Fibroblast of skin of scalp (primary cell): ENCODE data around the gene SH3GLB2.
"Not testable (repeated sequence)": the region's sequence is repeated elsewhere in the genome, so short reads cannot be mapped to it uniquely, and the experiment has no call there.

Experiments used
- DNase-seq: peaks from one replicate; pipeline ENCODE4 v3.0.0-alpha.2; 2013

SH3GLB2 gene

GRCh38 chr9:129053020-129053419 is 24.9 kb upstream of the SH3GLB2 start:
- no peak for DNase-seq

DNA sequence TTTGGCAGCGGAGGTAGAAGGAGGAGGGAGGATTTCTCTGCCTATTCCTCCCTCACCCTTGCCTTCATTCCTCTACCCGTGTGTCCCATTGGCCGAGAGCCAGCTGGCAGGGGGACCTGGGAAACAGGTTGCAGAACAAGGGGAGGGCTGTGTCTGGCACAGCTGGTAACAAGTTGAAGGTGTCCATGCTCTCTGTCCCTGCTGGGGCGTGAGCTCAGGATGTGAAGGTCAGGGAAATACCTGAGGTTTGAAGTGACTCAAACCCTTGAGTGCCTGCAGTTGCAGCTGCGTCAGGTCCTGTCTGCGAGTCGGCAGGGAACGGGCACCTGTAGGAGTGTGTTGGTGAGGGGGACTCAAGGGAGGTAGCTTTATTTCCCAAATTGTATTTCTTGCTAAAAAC is 24.5 kb upstream of the SH3GLB2 start:
- DNase-seq, result no peak

- DNase-seq, result no peak
These were observed 13.9 kb upstream of the SH3GLB2 start for GRCh38 chr9:129042016-129042415.

DNA sequence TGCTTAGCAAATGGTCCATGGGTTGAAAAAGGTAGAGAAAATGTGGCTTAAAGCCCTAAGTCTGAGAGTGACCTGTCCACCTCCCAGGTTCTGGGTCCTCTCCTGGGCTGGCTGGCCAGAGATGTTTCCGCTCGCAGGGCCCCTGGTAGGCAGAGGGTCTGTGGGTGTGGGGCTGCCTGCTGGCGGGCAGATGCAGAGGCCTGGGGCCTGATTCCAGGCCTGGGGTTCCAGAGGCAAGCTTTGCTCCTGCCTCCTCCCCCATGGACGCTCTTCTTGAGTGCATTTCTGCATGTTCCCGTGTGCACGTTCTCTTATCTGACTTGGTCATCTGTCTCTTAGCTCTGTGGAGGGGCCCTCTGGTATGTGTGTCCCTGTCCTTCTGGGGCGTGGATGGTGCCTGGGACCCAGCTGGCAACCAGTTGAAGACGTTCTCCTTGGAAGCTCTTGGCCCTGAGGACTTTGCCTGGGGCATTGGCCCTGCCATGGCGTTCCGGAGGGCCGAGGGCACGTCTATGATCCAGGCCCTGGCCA is 12.0 kb upstream of the SH3GLB2 start:
- no peak for DNase-seq

DNA sequence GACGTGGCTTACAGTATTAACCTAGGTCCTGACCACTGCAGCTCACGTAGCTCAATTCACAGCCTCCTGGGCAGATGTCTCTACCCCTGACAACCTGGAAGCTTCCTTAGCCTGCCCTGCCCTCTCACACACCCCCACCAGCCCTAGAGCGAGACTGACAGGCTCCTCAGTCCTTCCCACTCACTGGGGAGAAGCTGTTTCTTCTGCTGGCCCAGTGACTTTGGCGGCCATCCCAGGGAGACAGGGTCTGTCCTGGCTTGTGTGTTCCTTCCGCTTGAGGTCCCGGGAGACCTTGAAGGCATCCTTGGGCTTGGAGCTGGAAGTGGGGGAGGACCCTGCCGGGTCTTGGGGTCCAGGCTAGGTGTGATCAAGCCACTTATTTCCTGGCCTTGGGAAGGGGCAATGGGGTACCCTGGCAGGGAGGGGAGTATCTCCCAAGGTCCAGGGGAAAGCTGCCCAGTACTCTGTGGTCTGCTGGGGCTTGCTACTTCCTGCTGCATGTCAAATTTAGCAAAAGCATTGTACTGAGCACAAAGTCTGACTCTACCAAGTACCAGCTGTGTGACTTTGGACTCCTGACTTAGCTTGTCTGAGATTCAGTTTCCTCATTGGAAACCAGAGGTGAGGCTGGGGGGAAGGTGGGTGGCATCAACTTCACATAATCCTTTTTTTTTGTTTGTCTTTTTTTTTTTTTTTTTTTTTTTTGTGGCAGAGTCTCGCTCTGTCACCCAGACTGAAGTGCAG is 10.2 kb upstream of the SH3GLB2 start:
- no peak for DNase-seq

DNA sequence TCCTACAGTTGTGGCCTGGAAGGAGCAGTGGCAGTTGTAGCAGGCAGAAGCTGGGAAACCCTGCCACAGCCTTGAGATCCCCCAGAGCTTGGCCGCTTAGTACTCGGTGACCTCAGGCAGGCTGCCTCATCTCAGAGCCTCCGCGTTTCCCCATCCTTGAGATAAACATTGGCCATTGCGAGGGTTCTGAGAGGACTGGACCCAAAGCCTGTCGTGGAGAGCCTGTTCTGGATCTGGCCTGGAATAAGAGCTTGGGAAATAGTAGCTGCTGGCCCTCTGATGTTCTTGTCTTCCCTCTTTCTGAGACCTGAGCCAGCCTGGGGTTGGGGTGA is 9.6 kb upstream of the SH3GLB2 start:
- DNase-seq, result no peak

- no peak for DNase-seq
These were observed 9.0 kb upstream of the SH3GLB2 start for GRCh38 chr9:129036923-129037766.

- DNase-seq, result peak; percentile 99
These were observed 8.3 kb upstream of the SH3GLB2 start, which contains the start of gene MIGA2 for GRCh38 chr9:129036241-129036922. TSS of gene MIGA2 (plus strand) at chr9:129036626. CDS start at chr9:129040595, 3,969 bp downstream.

GRCh38 chr9:129035838-129036237 is 7.7 kb upstream of the SH3GLB2 start:
- DNase-seq, result not testable (repeated sequence)

GRCh38 chr9:129033216-129033615 is 5.1 kb upstream of the SH3GLB2 start:
- no peak for DNase-seq

GRCh38 chr9:129032541-129033159 is 4.5 kb upstream of the SH3GLB2 start:
- no peak for DNase-seq

DNA sequence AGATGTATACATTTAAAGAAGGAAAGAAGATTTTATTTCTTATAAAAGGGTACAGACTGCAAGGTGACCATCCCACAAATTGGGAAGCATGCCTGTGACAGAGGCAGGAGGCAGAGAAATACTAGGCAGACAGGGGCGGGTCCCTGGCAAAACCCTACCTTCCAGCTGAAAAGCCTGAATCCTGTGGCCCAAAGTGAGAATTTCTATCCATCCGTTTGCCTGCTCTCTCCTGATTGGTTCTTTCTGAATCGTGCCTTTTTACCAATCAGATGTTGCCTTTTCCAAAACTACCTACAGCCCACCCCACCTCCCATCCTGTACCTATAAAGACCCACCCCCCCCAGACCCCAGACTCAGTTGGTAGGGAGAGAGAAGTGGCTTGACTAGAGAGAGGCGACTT is 3.4 kb upstream of the SH3GLB2 start:
- DNase-seq, result no peak

DNA sequence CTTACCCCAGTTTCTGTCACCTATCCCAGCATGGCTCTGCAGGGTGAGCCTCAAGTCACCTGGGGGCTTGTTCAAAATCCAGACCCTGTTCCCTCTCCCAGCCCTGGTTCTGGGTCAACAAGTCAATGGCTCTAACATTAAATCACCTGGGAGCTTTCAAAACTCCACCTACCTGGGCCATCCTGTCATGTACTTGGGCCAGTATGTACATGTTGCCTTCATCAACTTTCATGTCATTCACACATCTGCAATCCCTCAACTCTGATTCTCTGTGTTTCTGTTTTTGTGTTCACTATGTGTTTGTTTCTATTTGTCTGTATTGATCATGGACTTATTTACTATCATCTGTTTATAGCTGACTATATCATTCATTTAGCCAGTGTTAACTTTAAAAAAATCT is 2.1 kb upstream of the SH3GLB2 start:
- DNase-seq, result no peak

DNA sequence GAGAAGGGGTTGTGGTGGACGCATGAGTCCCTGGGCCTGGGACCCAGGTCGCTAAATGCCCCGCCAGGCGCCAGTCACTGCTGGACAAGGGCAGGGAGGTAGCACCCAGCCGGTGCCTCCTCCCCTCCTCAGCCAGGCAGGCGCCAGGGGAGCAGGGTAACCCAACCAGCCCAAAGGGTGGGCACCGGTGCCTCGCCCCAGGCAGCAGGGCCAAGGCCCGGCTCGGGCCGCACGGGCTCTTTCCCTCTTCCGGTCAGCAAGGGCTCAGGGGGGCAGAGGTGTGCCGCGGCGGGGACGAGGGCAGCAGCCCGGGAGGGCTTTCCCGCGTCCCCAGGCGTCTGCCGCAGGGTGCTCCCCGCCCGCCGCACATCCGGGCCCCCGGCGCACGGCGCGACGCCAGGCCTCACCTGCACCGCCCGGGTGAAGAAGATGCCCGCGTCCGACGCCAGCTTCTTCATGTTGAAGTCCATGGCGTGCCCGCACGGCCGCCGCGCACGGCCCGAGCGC is 393 bp downstream of the SH3GLB2 start:
- no peak for DNase-seq

DNA sequence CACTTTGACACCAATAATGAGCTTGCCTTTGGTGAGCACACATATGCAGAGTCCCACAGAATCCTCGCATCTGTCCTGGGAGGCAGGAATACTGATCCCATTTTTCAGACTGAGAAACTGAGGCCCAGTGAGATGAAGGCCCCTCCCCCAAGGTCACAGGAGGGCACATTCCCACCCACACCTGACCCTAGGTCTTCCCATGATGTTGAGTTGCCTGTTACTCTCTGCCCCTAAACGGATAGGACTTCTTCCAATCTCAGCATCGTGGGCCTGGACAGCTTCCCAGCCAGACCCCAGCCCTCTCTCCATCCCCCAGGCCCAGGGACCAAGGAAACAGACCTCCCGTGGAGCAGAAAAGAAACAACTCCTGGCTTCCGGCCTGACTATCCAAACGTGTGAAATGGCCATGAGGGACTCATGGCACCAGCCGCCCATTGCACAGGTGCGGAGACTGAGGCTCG is 877 bp downstream of the SH3GLB2 start:
- DNase-seq, result no peak

GRCh38 chr9:129026442-129027223 is 1.5 kb downstream of the SH3GLB2 start:
- DNase-seq, result no peak

- DNase-seq, result no peak
These were observed 4.3 kb downstream of the SH3GLB2 start for GRCh38 chr9:129023908-129024233.

- DNase-seq, result peak; percentile 76
These were observed 4.9 kb downstream of the SH3GLB2 start for GRCh38 chr9:129023036-129023907.

- DNase-seq, result no peak
These were observed 6.1 kb downstream of the SH3GLB2 start for GRCh38 chr9:129022037-129022436.

DNA sequence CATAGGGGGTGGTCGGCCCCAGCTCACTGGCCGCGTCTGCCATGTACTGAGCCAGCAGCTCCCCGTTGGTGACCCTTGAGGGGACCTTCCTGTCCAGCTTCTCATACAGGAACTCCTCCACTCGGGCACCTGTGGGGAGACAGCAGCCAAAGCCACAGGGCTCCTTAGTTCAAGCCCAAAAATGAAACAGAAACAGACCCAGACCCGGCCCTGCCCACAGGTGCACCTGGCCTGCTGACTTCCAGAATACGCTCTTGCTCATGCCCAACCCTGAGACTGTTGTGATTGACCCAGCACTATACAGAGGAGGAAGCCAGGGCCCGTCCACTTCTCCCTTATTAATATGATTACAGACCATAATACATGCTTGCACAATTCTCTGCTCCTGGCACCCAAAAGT is 7.0 kb downstream of the SH3GLB2 start:
- no peak for DNase-seq

DNA sequence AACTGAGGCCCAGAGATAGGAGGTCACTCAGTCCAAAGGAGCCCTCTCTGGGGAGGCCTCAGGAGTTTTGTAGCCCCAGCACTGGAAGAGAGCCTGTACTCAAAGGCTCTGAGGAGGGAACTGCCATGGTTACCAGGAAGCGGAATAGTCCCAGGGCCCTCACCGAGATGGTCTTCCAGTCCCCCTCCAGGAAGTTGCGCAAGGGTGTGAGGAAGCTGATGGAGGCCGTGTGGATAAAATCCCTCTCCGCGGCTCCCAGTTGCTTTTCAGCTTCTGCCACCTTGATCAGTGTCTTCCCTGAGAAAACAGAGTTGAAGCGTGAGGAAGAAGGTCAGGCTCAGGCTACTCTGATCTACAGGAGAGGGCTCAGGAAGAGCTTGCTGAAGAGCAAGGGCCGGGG is 13.5 kb downstream of the SH3GLB2 start:
- no peak for DNase-seq
